A549 (cell line): ENCODE data around the gene DLG4. TPM values are rescaled to one million over a fixed set of nuclear protein-coding genes. Genes with fewer than 3 reads are reported as not detected.

Experiments used
- ATAC-seq, 2 experiments: fragments of 200-7000 bp in 1 of 2; fragments of >200 bp in 1 of 2; cut with Nextera tagmentation in 1 of 2; cut with Tn5 transposase in 1 of 2; 3 replicates each; pipeline versions ENCODE4 v1.8.0 to v1.9.1; 2018 to 2020; ENCODE audit warnings: mild to moderate bottlenecking in 1 of 2, moderate library complexity in 1 of 2
- CTCF ChIA-PET: fragments of 300-600 bp; sonication (Branson Sonifier 250); formaldehyde crosslinking; extraction: SDS; loops from one replicate; lab custom pipeline; 2021; ENCODE audit warnings: antibody characterized with exemption, inconsistent platforms; lab: Yijun Ruan, JAX
- POLR2A ChIA-PET: fragments of 350-600 bp; formaldehyde crosslinking; extraction: SDS; loops from one replicate; lab custom pipeline; 2021; ENCODE audit warnings: antibody characterized with exemption, inconsistent platforms; lab: Yijun Ruan, JAX
- DNase-seq, 2 experiments: peaks; one replicate each; pipeline versions ENCODE4 v3.0.0 to v3.0.0-alpha.2; 2011 to 2016; ENCODE audit warnings: low read depth in 1 of 2, low spot score in 1 of 2
- FAIRE-seq: peaks from 2 replicates; lab custom pipeline; 2011; peaks lifted over from hg19 to GRCh38; lab: Jason Lieb, UNC
- H3K27ac ChIP-seq, 2 experiments: fragments of >200 bp; sonication (Bioruptor Twin); formaldehyde crosslinking; 3 replicates each; pipeline ENCODE4 v1.5.1; 2016 to 2017
- H3K4me1 ChIP-seq: fragments of >200 bp; sonication (Bioruptor Twin); formaldehyde crosslinking; 3 replicates; pipeline ENCODE4 v1.6.1; 2016
- H3K4me2 ChIP-seq: fragments of >200 bp; sonication (Bioruptor Twin); formaldehyde crosslinking; 3 replicates; pipeline ENCODE4 v1.6.1; 2016
- H3K4me3 ChIP-seq: fragments of >200 bp; sonication (Bioruptor Twin); formaldehyde crosslinking; 3 replicates; pipeline ENCODE4 v1.5.1; 2016
- H3K9me3 ChIP-seq: fragments of >200 bp; sonication (Bioruptor Twin); formaldehyde crosslinking; 3 replicates; pipeline ENCODE4 v1.6.1; 2016
- CBX2 ChIP-seq: fragments of 200-600 bp; sonication (generic); IDR thresholded peaks from 2 replicates; pipeline ENCODE4 v1.6.1; 2016; ENCODE audit warnings: low read depth, mild to moderate bottlenecking, borderline replicate concordance
- CBX8 ChIP-seq: fragments of 200-600 bp; sonication (generic); IDR thresholded peaks from 2 replicates; pipeline ENCODE4 v1.6.1; 2016
- CHD2 ChIP-seq: fragments of 150-350 bp; IDR thresholded peaks from 2 replicates; pipeline ENCODE4 v1.6.1; 2014; ENCODE audit warnings: low read length; ENCODE audit not compliant: partially characterized antibody
- CHD4 ChIP-seq: fragments of 200-600 bp; sonication (generic); IDR thresholded peaks from 2 replicates; pipeline ENCODE4 v1.6.1; 2016; ENCODE audit warnings: antibody characterized with exemption, mild to moderate bottlenecking, borderline replicate concordance
- EHF ChIP-seq: fragments of 250-450 bp; sonication (Bioruptor Pico); IDR thresholded peaks from 2 replicates; pipeline ENCODE4 v1.5.0; 2020; ENCODE audit warnings: mild to moderate bottlenecking
- EHMT2 ChIP-seq: fragments of 200-600 bp; sonication (generic); IDR thresholded peaks from 2 replicates; pipeline ENCODE4 v1.6.1; 2016; ENCODE audit warnings: antibody characterized with exemption, low read depth, mild to moderate bottlenecking, moderate library complexity
- EP300 ChIP-seq, 2 experiments: fragments of >200 bp; sonication (Bioruptor Twin); formaldehyde crosslinking; IDR thresholded peaks; 2 replicates in 1 of 2; 3 replicates in 1 of 2; pipeline ENCODE4 v1.6.1; 2016 to 2017
- ESRRA ChIP-seq: fragments of 150-350 bp; IDR thresholded peaks from 2 replicates; pipeline ENCODE4 v1.6.1; 2014; ENCODE audit warnings: mild to moderate bottlenecking, low read length, borderline replicate concordance
- FOSB ChIP-seq: fragments of 250-450 bp; sonication (Bioruptor Pico); IDR thresholded peaks from 2 replicates; pipeline ENCODE4 v1.5.0; 2020; ENCODE audit warnings: mild to moderate bottlenecking, moderate library complexity
- FOSL2 ChIP-seq, 2 experiments: fragments of 450-650 bp in 1 of 2; fragments of >200 bp in 1 of 2; sonication (Bioruptor Twin) in 1 of 2; formaldehyde crosslinking; IDR thresholded peaks; 2 replicates each; pipeline versions ENCODE4 v1.5.0 to v1.6.1; 2016 to 2020; ENCODE audit warnings: mild to moderate bottlenecking in 1 of 2, moderate library complexity in 1 of 2
- FOXS1 ChIP-seq: fragments of 250-450 bp; sonication (Bioruptor Pico); IDR thresholded peaks from 2 replicates; pipeline ENCODE4 v1.5.0; 2020; ENCODE audit warnings: mild to moderate bottlenecking, moderate library complexity
- GATA3 ChIP-seq: IDR thresholded peaks from 2 replicates; pipeline ENCODE4 v1.6.1; 2012; ENCODE audit warnings: borderline replicate concordance
- HDAC2 ChIP-seq: fragments of 200-600 bp; sonication (generic); IDR thresholded peaks from 2 replicates; pipeline ENCODE4 v1.6.1; 2016
- HEYL ChIP-seq: fragments of 250-450 bp; sonication (Bioruptor Pico); IDR thresholded peaks from 2 replicates; pipeline ENCODE4 v1.8.0; 2021; ENCODE audit warnings: mild to moderate bottlenecking, moderate library complexity
- HOXA7 ChIP-seq: fragments of 250-450 bp; sonication (Bioruptor Pico); IDR thresholded peaks from 2 replicates; pipeline ENCODE4 v1.5.0; 2020; ENCODE audit warnings: mild to moderate bottlenecking, moderate library complexity
- HOXB5 ChIP-seq: fragments of 250-450 bp; sonication (Bioruptor Pico); IDR thresholded peaks from 2 replicates; pipeline ENCODE4 v1.5.0; 2020; ENCODE audit warnings: mild to moderate bottlenecking, moderate library complexity
- KDM1A ChIP-seq: fragments of 200-600 bp; sonication (generic); IDR thresholded peaks from 2 replicates; pipeline ENCODE4 v1.6.1; 2016; ENCODE audit warnings: low read depth, mild to moderate bottlenecking
- MAFK ChIP-seq: fragments of 450-650 bp; IDR thresholded peaks from 2 replicates; pipeline ENCODE4 v1.6.1; 2014; ENCODE audit not compliant: partially characterized antibody
- NFE2L2 ChIP-seq: fragments of 150-350 bp; conservative IDR thresholded peaks from 2 replicates; pipeline ENCODE4 v1.6.1; 2014; ENCODE audit warnings: low read length
- NPAS2 ChIP-seq: fragments of 250-450 bp; sonication (Bioruptor Pico); IDR thresholded peaks from 2 replicates; pipeline ENCODE4 v1.8.0; 2022; ENCODE audit warnings: mild to moderate bottlenecking, moderate library complexity, borderline replicate concordance
- NR3C1 ChIP-seq: fragments of >200 bp; sonication (Bioruptor Twin); formaldehyde crosslinking; IDR thresholded peaks from 3 replicates; pipeline ENCODE4 v1.6.1; 2017
- PHF8 ChIP-seq: fragments of 200-600 bp; sonication (generic); IDR thresholded peaks from 2 replicates; pipeline ENCODE4 v1.6.1; 2016; ENCODE audit warnings: low read depth, mild to moderate bottlenecking, antibody characterized with exemption, moderate library complexity, borderline replicate concordance
- RAD21 ChIP-seq, 2 experiments: fragments of >200 bp in 1 of 2; sonication (Bioruptor Twin) in 1 of 2; formaldehyde crosslinking in 1 of 2; IDR thresholded peaks in 1 of 2; conservative IDR thresholded peaks in 1 of 2; 2 replicates in 1 of 2; 3 replicates in 1 of 2; pipeline ENCODE4 v1.6.1; 2012 to 2018; ENCODE audit warnings: inconsistent platforms in 1 of 2
- RCOR1 ChIP-seq: fragments of 150-350 bp; IDR thresholded peaks from 2 replicates; pipeline ENCODE4 v1.6.1; 2014; ENCODE audit warnings: antibody characterized with exemption, low read length, low read depth
- RFX5 ChIP-seq: fragments of 450-650 bp; IDR thresholded peaks from 2 replicates; pipeline ENCODE4 v1.7.1; 2014; ENCODE audit warnings: antibody characterized with exemption, mild to moderate bottlenecking, moderate library complexity
- RNF2 ChIP-seq: fragments of 200-600 bp; sonication (generic); IDR thresholded peaks from 2 replicates; pipeline ENCODE4 v1.6.1; 2016; ENCODE audit warnings: low read depth, mild to moderate bottlenecking, antibody characterized with exemption, moderate library complexity, borderline replicate concordance
- SMC3 ChIP-seq: fragments of >200 bp; sonication (Bioruptor Twin); formaldehyde crosslinking; IDR thresholded peaks from 3 replicates; pipeline ENCODE4 v1.6.1; 2018; ENCODE audit warnings: inconsistent platforms
- TFCP2L1 ChIP-seq: fragments of 250-450 bp; sonication (Bioruptor Pico); IDR thresholded peaks from 2 replicates; pipeline ENCODE4 v1.5.0; 2021; ENCODE audit warnings: mild to moderate bottlenecking
- ZC3H11A ChIP-seq: fragments of 450-650 bp; IDR thresholded peaks from 2 replicates; pipeline ENCODE4 v1.6.1; 2014; ENCODE audit warnings: antibody characterized with exemption, mild to moderate bottlenecking
- ZFP36 ChIP-seq: fragments of 450-650 bp; IDR thresholded peaks from 2 replicates; pipeline ENCODE4 v1.6.1; 2014; ENCODE audit warnings: borderline replicate concordance; ENCODE audit not compliant: partially characterized antibody
- ZSCAN20 ChIP-seq: fragments of 250-450 bp; sonication (Bioruptor Pico); IDR thresholded peaks from 2 replicates; pipeline ENCODE4 v1.8.0; 2022; ENCODE audit warnings: mild to moderate bottlenecking, moderate library complexity
- WGBS: methylation state at CpG from one replicate; pipeline ENCODE4 v1.1.6; 2017; ENCODE audit errors: missing lambda C conversion rate; 5-methylcytosine and 5-hydroxymethylcytosine counted together
- polyA plus RNA-seq, 4 experiments: library from polyadenylated mRNA; depleted of rRNA in 3 of 4; stranded (reverse); fragments of >200 nt; fragmentation: RNase III in 1 of 4; extraction: RNeasy Plus Mini Kit Qiagen cat#74134 plus additional on column Dnase treatment in 1 of 4; gene quantifications; 2 replicates in 3 of 4; 3 replicates in 1 of 4; pipeline ENCODE4 v1.2.3, GENCODE V29; 2011 to 2017
- TF ChIP-seq, protein P1 (sequence below): fragments of >200 bp; sonication (Bioruptor Twin); formaldehyde crosslinking; IDR thresholded peaks from 2 replicates; pipeline ENCODE4 v1.6.1; 2016
- TF ChIP-seq, protein P2 (sequence below): fragments of 150-350 bp; IDR thresholded peaks from 2 replicates; pipeline ENCODE4 v1.6.1; 2014; ENCODE audit warnings: low read depth, mild to moderate bottlenecking, low read length
- TF ChIP-seq, protein P3 (sequence below): fragments of >200 bp; sonication (Bioruptor Twin); formaldehyde crosslinking; IDR thresholded peaks from 3 replicates; pipeline ENCODE4 v1.5.1; 2016
- TF ChIP-seq, protein P4 (sequence below): fragments of 250-450 bp; sonication (Bioruptor Pico); IDR thresholded peaks from 2 replicates; pipeline ENCODE4 v1.5.0; 2020; ENCODE audit warnings: low read depth, mild to moderate bottlenecking, moderate library complexity
- TF ChIP-seq, protein P5 (sequence below): fragments of 250-450 bp; sonication (Bioruptor Pico); IDR thresholded peaks from 2 replicates; pipeline ENCODE4 v1.5.0; 2021; ENCODE audit warnings: mild to moderate bottlenecking, moderate library complexity, borderline replicate concordance

DLG4 gene
- polyA plus RNA-seq, 2 of the 4 experiments (the other 2 are of a cell fraction) = 8.3 to 21.3 TPM

DNA sequence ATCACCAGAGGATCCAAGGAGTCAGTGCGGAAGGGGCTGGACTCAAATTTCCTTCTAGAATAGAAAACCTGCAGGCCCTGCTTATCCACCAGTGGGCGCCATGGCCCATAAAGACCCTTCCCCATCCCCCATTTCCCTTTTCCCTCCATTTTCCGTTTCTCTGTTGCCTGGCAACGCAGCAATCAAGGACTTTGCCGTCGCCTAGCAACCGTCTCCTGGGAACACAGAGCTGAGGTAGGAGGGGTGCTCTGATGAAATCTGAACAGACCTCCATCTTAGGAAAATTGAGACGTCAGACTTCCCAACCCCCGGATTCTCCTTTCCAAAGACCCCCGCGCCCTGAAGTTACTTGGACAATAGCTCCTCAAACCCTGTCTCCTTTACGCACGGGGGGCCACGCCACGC, 5.7 kb downstream of the DLG4 start:
- POLR2A ChIA-PET = interaction anchor here (0.9 kb wide), 1 partner anchor 43 kb away, joined by 3 read pairs; no protein-coding TSS in a partner anchor
- Histone ChIP-seq H3K4me2 (peak overlapping the region; percentile 96), H3K27ac (peak overlapping the region; percentile 12 to 79; a peak in 4 of 6 replicates), H3K9me3 (no peaks in the 10 kb centered on the region), H3K4me3 (peak overlapping the region; percentile 47), H3K4me1 (peaks cover 37% of the 10 kb centered on the region)
- CTCF ChIA-PET = interaction anchor here (0.7 to 3.7 kb wide), 18 partner anchors 10 to 169 kb away, joined by 3 to 24 read pairs (median 4); partner anchors contain the start of genes DVL2, PHF23 and SLC16A11
- ATAC-seq = peak; percentile 11 to 16; a peak in 4 of 6 replicates
- DNase-seq = peak; percentile 94 to 96
- 11% methylated on average over 15 of the region's 15 CpGs for WGBS
- FAIRE-seq = peak; percentile 63
- TF ChIP-seq ZC3H11A = no peak
- TF ChIP-seq MAFK = no peak
- TF ChIP-seq HOXB5 (CRISPR knock-in tag) = no peak
- TF ChIP-seq RNF2 = no peak
- no peak for TF ChIP-seq ZSCAN20 (CRISPR knock-in tag)
- no peak for TF ChIP-seq HDAC2
- TF ChIP-seq CHD2 = peak; percentile 62
- no peak for TF ChIP-seq EHMT2
- TF ChIP-seq HOXA7 (CRISPR knock-in tag) = no peak
- TF ChIP-seq NFE2L2 = no peak
- TF ChIP-seq ESRRA = no peak
- no peak for TF ChIP-seq EHF
- no peak for TF ChIP-seq CHD4
- TF ChIP-seq, protein P1, sequence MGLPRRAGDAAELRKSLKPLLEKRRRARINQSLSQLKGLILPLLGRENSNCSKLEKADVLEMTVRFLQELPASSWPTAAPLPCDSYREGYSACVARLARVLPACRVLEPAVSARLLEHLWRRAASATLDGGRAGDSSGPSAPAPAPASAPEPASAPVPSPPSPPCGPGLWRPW = no peak
- no peak for TF ChIP-seq NR3C1
- TF ChIP-seq KDM1A = no peak
- TF ChIP-seq FOSL2 (IDR thresholded peaks at IDR 0.05) = no peak
- TF ChIP-seq FOSL2 (CRISPR knock-in tag; IDR thresholded peaks at IDR 0.05) = 0 out of 2 replicates have a peak, but pooled peaks have one; percentile 4
- no peak for TF ChIP-seq GATA3
- TF ChIP-seq TFCP2L1 (CRISPR knock-in tag) = peak; percentile 72
- no peak; the same call in 1 of the 2 replicates for TF ChIP-seq FOSB (CRISPR knock-in tag)
- TF ChIP-seq NPAS2 (CRISPR knock-in tag) = no peak
- no peak for TF ChIP-seq ZFP36
- TF ChIP-seq CBX8 = no peak
- TF ChIP-seq, protein P2, sequence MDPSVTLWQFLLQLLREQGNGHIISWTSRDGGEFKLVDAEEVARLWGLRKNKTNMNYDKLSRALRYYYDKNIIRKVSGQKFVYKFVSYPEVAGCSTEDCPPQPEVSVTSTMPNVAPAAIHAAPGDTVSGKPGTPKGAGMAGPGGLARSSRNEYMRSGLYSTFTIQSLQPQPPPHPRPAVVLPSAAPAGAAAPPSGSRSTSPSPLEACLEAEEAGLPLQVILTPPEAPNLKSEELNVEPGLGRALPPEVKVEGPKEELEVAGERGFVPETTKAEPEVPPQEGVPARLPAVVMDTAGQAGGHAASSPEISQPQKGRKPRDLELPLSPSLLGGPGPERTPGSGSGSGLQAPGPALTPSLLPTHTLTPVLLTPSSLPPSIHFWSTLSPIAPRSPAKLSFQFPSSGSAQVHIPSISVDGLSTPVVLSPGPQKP = no peak
- TF ChIP-seq, protein P3, sequence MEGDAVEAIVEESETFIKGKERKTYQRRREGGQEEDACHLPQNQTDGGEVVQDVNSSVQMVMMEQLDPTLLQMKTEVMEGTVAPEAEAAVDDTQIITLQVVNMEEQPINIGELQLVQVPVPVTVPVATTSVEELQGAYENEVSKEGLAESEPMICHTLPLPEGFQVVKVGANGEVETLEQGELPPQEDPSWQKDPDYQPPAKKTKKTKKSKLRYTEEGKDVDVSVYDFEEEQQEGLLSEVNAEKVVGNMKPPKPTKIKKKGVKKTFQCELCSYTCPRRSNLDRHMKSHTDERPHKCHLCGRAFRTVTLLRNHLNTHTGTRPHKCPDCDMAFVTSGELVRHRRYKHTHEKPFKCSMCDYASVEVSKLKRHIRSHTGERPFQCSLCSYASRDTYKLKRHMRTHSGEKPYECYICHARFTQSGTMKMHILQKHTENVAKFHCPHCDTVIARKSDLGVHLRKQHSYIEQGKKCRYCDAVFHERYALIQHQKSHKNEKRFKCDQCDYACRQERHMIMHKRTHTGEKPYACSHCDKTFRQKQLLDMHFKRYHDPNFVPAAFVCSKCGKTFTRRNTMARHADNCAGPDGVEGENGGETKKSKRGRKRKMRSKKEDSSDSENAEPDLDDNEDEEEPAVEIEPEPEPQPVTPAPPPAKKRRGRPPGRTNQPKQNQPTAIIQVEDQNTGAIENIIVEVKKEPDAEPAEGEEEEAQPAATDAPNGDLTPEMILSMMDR = peak; percentile 64
- TF ChIP-seq PHF8 = no peak
- TF ChIP-seq FOXS1 (CRISPR knock-in tag) = no peak
- no peak for TF ChIP-seq RFX5
- no peak for TF ChIP-seq EP300 (IDR thresholded peaks at IDR 0.05)
- peak in 1 of 2 experiments; percentile 33; a peak in 1 of 5 replicates for TF ChIP-seq RAD21 (conservative IDR thresholded peaks at IDR 0.05 in 1 of 2, IDR thresholded peaks at IDR 0.05 in 1 of 2)
- TF ChIP-seq SMC3 = peak; percentile 39
- TF ChIP-seq, protein P4, sequence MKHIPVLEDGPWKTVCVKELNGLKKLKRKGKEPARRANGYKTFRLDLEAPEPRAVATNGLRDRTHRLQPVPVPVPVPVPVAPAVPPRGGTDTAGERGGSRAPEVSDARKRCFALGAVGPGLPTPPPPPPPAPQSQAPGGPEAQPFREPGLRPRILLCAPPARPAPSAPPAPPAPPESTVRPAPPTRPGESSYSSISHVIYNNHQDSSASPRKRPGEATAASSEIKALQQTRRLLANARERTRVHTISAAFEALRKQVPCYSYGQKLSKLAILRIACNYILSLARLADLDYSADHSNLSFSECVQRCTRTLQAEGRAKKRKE (CRISPR knock-in tag) = no peak
- no peak for TF ChIP-seq RCOR1
- TF ChIP-seq, protein P5, sequence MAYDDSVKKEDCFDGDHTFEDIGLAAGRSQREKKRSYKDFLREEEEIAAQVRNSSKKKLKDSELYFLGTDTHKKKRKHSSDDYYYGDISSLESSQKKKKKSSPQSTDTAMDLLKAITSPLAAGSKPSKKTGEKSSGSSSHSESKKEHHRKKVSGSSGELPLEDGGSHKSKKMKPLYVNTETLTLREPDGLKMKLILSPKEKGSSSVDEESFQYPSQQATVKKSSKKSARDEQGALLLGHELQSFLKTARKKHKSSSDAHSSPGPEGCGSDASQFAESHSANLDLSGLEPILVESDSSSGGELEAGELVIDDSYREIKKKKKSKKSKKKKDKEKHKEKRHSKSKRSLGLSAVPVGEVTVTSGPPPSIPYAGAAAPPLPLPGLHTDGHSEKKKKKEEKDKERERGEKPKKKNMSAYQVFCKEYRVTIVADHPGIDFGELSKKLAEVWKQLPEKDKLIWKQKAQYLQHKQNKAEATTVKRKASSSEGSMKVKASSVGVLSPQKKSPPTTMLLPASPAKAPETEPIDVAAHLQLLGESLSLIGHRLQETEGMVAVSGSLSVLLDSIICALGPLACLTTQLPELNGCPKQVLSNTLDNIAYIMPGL (CRISPR knock-in tag) = no peak
- TF ChIP-seq HEYL (CRISPR knock-in tag) = no peak
- TF ChIP-seq CBX2 = no peak
